Endothelial cell of umbilical vein (primary cell): Measurements from ENCODE around the gene GPR27.

Experiments used
- EZH2 ChIP-seq: IDR thresholded peaks from 2 replicates; pipeline ENCODE4 v1.6.1; 2012; ENCODE audit warnings: borderline replicate concordance, low read depth, mild to moderate bottlenecking, moderate library complexity, low read length, inconsistent platforms; ENCODE audit not compliant: severe bottlenecking
- GATA2 ChIP-seq: IDR thresholded peaks from 2 replicates; pipeline ENCODE4 v1.7.0; 2011; ENCODE audit warnings: low read depth, mild to moderate bottlenecking, moderate library complexity, mixed read lengths, low read length; ENCODE audit not compliant: insufficient read length, insufficient read depth
- JUN ChIP-seq: IDR thresholded peaks from 2 replicates; pipeline ENCODE4 v1.6.1; 2011; ENCODE audit warnings: borderline replicate concordance, low read depth; ENCODE audit not compliant: insufficient read length, insufficient read depth
- MAX ChIP-seq: IDR thresholded peaks from 2 replicates; pipeline ENCODE4 v1.6.1; 2011; ENCODE audit not compliant: insufficient read depth, insufficient read length
- MYC ChIP-seq: IDR thresholded peaks from one replicate; pipeline ENCODE4 v1.6.1; 2011; ENCODE audit warnings: mild to moderate bottlenecking, low read depth, low read length
- POLR2A ChIP-seq: IDR thresholded peaks from 2 replicates; pipeline ENCODE4 v1.6.1; 2012; ENCODE audit warnings: low read depth, mild to moderate bottlenecking, control low read depth, low read length
- POLR2AphosphoS5 ChIP-seq: IDR thresholded peaks from 2 replicates; pipeline ENCODE4 v1.6.1; 2012; ENCODE audit warnings: low read depth, mild to moderate bottlenecking, control low read depth, low read length, moderate library complexity; ENCODE audit not compliant: insufficient read depth
- TF ChIP-seq, protein P1 (sequence below), 2 donors: IDR thresholded peaks; 1 replicate in 1 of 2; 2 replicates in 1 of 2; pipeline ENCODE4 v1.5.1; 2011; ENCODE audit warnings: low read length in 2 of 2, mild to moderate bottlenecking in 2 of 2, moderate library complexity in 2 of 2, control low read depth in 1 of 2, inconsistent platforms in 1 of 2, low read depth in 1 of 2; ENCODE audit not compliant: insufficient read depth in 1 of 2; ENCODE audit errors: extremely low read depth in 1 of 2

DNA sequence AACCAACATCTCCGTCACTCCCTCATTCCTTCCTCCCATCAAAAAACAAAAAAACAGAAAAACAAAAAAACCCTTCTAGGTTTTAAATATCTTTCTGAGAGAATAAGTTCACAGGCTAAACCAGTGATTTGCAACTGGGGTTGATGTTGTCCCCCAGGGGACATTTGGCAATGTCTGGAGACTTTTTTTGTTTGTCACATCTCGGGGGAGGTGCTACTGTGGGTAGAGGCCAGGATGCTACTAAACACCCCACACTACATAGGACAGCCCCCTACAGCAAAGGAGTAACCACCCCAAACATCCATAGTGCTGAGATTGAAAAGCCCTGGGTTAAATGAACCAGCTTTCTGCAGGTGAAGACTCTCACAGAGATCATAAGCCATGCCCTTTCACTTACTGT is 48.3 kb downstream of the GPR27 start:
- TF ChIP-seq POLR2AphosphoS5 (no peak), POLR2A (no peak), MYC (no peak), MAX (no peak), EZH2 (no peak), JUN (no peak), GATA2 (no peak)
- TF ChIP-seq, protein P1, sequence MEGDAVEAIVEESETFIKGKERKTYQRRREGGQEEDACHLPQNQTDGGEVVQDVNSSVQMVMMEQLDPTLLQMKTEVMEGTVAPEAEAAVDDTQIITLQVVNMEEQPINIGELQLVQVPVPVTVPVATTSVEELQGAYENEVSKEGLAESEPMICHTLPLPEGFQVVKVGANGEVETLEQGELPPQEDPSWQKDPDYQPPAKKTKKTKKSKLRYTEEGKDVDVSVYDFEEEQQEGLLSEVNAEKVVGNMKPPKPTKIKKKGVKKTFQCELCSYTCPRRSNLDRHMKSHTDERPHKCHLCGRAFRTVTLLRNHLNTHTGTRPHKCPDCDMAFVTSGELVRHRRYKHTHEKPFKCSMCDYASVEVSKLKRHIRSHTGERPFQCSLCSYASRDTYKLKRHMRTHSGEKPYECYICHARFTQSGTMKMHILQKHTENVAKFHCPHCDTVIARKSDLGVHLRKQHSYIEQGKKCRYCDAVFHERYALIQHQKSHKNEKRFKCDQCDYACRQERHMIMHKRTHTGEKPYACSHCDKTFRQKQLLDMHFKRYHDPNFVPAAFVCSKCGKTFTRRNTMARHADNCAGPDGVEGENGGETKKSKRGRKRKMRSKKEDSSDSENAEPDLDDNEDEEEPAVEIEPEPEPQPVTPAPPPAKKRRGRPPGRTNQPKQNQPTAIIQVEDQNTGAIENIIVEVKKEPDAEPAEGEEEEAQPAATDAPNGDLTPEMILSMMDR (IDR thresholded peaks at IDR 0.05; ENCODE audit: extremely low read depth in 1 of 2, insufficient read depth in 1 of 2, low read depth in 1 of 2, low read length in 2 of 2): no peak
